Pancreas (tissue), 10 donors: ENCODE measurements around the gene ASB3. TPM values are rescaled to one million over a fixed set of nuclear protein-coding genes. Genes with fewer than 3 reads are reported as not detected.

ENCODE experiments used
- ATAC-seq, 4 donors: fragments of 200-7000 bp; cut with Tn5 transposase; one replicate each; pipeline versions ENCODE4 v1.8.0 to v1.9.1; 2020; ENCODE audit warnings: mild to moderate bottlenecking in 4 of 4, moderate library complexity in 4 of 4
- DNase-seq, 6 donors: peaks; one replicate each; pipeline ENCODE4 v3.0.0-alpha.2; 2020
- FAIRE-seq: peaks from 2 replicates; lab custom pipeline; 2012; peaks lifted over from hg19 to GRCh38; lab: Jason Lieb, UNC
- H3K27ac ChIP-seq, 4 donors: fragments of 200-600 bp; sonication (generic); 1 replicate in 3 of 4; 2 replicates in 1 of 4; pipeline versions ENCODE4 v1.5.0 to v1.8.0; 2020
- H3K27me3 ChIP-seq, 4 donors: fragments of 200-600 bp; one replicate each; pipeline ENCODE4 v1.8.0; 2021
- H3K36me3 ChIP-seq, 3 donors: fragments of 200-600 bp; sonication (generic) in 1 of 3; one replicate each; pipeline versions ENCODE4 v1.5.0 to v1.8.0; 2020 to 2021
- H3K4me1 ChIP-seq, 3 donors: fragments of 200-600 bp; one replicate each; pipeline ENCODE4 v1.8.0; 2021
- H3K4me3 ChIP-seq, 4 donors: fragments of 200-600 bp; sonication (generic) in 2 of 4; one replicate each; pipeline versions ENCODE4 v1.5.0 to v1.8.0; 2020 to 2021
- H3K9me3 ChIP-seq, 4 donors: fragments of 200-600 bp; one replicate each; pipeline ENCODE4 v1.8.0; 2021
- CTCF ChIP-seq, 4 donors: fragments of 200-600 bp; sonication (generic) in 3 of 4; IDR thresholded peaks; one replicate each; pipeline versions ENCODE4 v1.5.0 to v1.8.0; 2021; ENCODE audit warnings: antibody characterized with exemption in 4 of 4
- WGBS, 2 donors: extraction: QIAGEN DNeasy Blood & Tissue Kit; methylation state at CpG; one replicate each; pipeline ENCODE4 v1.1.7; 2013; 5-methylcytosine and 5-hydroxymethylcytosine counted together
- intact Hi-C, 3 donors: fragments of 100-400 bp; cut with DNase I; formaldehyde crosslinking; loops; one replicate each; pipeline versions ENCODE4 v1.11.1 to v1.14.2; 2022
- polyA plus RNA-seq, 2 donors: library from polyadenylated mRNA; stranded (reverse); fragments of 200-250 nt; gene quantifications; one replicate each; pipeline ENCODE4 v1.2.3, GENCODE V29; 2013
- total RNA-seq, 6 donors: library from RNA; stranded (reverse); fragmentation: NEBNext Ultra II Directional in 4 of 6; extraction: Animal tissue kit (Norgen Biotek cat#: 25700) in 4 of 6; gene quantifications; one replicate each; pipeline versions ENCODE4 v1.2.1 to v1.2.4, GENCODE V29; 2021 to 2023
- donor health status: healthy with polysubstance abuse.
- donor health status: DM: no; HTN: no; CAD: no; lungs with moderate emphysema.
- donor health status: DM: no; HTN: no; CAD: no.
- donor health status: control.
- donor health status: control.
- donor health status: Bipolar disorder and iron deficiency.
- donor health status: DM: yes; HTN: yes; CAD: no.
- donor health status: DM: no; HTN: no; CAD: no.
- donor health status: DM: no; HTN: no; CAD: no.
- donor health status: DM: yes; HTN: yes; CAD: no.

The ASB3 gene
- total and polyA plus RNA-seq, 8 donors, result 4.3 to 10.1 (median 7.2) TPM

DNA sequence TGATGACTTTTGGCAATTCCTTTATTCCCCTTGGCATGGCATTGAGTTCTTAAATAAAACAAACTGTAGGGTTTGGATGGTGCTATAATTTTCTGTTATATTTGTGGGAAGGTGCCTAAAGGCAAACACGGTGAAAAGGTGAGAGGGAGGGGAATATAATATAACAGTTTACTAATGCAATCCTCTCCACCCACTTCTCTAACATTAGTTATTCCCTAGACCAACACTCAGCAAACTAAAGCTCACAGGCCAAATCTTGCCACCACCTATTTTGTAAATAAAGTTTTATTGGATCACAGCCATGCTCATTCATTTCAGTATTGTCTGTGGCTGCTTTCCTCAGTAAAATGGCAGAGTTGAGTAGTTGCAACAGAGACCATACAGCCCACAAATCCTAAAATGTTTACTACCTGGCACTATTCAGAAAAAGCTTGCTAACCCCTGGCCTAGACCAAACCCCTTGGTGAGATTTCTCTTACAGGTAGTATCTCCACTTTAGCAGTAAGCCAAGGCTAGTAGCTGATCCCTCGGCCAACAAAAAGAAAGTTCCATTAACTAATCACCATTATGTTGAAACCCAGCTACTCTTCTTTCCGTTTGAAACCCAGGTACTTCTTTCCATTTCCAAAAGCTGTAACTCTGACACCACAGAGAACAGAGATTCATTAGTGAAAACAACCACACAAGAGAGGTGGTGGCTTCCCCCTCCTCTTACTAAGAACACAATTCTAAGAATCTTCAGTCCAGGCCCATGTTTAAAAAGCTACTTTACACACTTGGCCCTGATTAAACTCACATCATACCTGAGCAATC lies 155.2 kb downstream of the ASB3 start:
- 77 to 85% methylated on average over 3 of the region's 3 CpGs for WGBS, 2 donors
- H3K36me3 ChIP-seq, result no peaks in the 10 kb centered on the region
- H3K4me3 ChIP-seq, result no peak overlapping the region
- no peaks in the 10 kb centered on the region for H3K9me3 ChIP-seq
- intact Hi-C loops, result no loop called here
- TF ChIP-seq CTCF (IDR thresholded peaks at IDR 0.05), result no peak
- H3K27me3 ChIP-seq, result no peaks in the 10 kb centered on the region
- no peak for DNase-seq
- H3K27ac ChIP-seq, result no peak overlapping the region
- H3K4me1 ChIP-seq, result no peaks in the 10 kb centered on the region
- no peak for ATAC-seq
- FAIRE-seq, result no peak

DNA sequence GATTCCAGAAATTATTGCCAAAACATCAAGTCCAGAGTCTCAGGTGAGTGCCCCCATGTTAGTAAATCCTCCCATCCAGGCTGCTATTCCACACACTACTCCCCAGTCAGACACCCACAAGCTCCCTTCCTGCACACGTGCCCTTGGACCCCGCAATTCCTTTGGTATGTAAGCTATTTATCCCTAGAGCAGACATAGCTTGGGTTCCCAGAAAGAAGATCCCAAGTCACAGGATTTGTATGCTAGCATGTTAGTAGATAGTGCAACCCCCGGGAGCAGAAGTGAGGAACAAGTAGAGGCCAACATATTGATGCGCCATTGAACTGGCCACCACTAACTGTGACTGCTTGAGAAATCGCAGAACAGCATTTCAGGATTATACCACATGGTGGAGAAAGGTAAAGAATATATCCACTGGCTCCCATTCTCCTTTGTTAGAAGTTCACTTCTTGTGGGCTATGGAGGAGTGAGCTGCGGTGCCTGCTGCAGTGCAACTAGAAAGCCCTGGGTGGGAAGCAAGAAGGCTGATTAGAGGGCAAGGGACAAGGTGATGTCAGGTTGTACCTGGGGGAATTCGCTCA lies 156.6 kb downstream of the ASB3 start:
- Histone ChIP-seq H3K27ac (no peak overlapping the region), H3K27me3 (no peaks in the 10 kb centered on the region), H3K4me3 (no peak overlapping the region), H3K9me3 (no peaks in the 10 kb centered on the region), H3K36me3 (no peaks in the 10 kb centered on the region), H3K4me1 (no peaks in the 10 kb centered on the region)
- DNase-seq, result no peak
- no peak for ATAC-seq
- TF ChIP-seq CTCF (IDR thresholded peaks at IDR 0.05), result no peak
- no peak for FAIRE-seq
- intact Hi-C loops, result no loop called here
- WGBS, 2 donors, result 82 to 87% methylated on average over 7 of the region's 7 CpGs

- H3K27me3 ChIP-seq, result no peaks in the 10 kb centered on the region
- DNase-seq, result no peak
- no peak for ATAC-seq
- FAIRE-seq, result no peak
- no peak overlapping the region for H3K27ac ChIP-seq
- 67 to 76% methylated on average over 4 of the region's 4 CpGs for WGBS, 2 donors
- H3K4me3 ChIP-seq, result no peak overlapping the region
- H3K36me3 ChIP-seq, result no peaks in the 10 kb centered on the region
- intact Hi-C loops, result no loop called here
- TF ChIP-seq CTCF (IDR thresholded peaks at IDR 0.05), result no peak
- H3K9me3 ChIP-seq, result no peaks in the 10 kb centered on the region
- H3K4me1 ChIP-seq, result no peaks in the 10 kb centered on the region
Observed at GRCh38 chr2:53629501-53629900, 157.3 kb downstream of the ASB3 start.

GRCh38 chr2:53629001-53629400 lies 157.8 kb downstream of the ASB3 start:
- intact Hi-C loops, result no loop called here
- H3K4me1 ChIP-seq, result no peaks in the 10 kb centered on the region
- H3K27me3 ChIP-seq, result no peaks in the 10 kb centered on the region
- no peaks in the 10 kb centered on the region for H3K9me3 ChIP-seq
- ATAC-seq (no peak), FAIRE-seq (no peak), DNase-seq (no peak)
- no peak overlapping the region for H3K27ac ChIP-seq
- H3K36me3 ChIP-seq, result no peaks in the 10 kb centered on the region
- TF ChIP-seq CTCF (IDR thresholded peaks at IDR 0.05), result no peak
- H3K4me3 ChIP-seq, result no peak overlapping the region
- 80 to 85% methylated on average over 6 of the region's 6 CpGs for WGBS, 2 donors

- Histone ChIP-seq H3K4me3 (no peak overlapping the region), H3K9me3 (no peaks in the 10 kb centered on the region), H3K4me1 (no peaks in the 10 kb centered on the region), H3K27me3 (no peaks in the 10 kb centered on the region), H3K36me3 (no peaks in the 10 kb centered on the region), H3K27ac (no peak overlapping the region)
- intact Hi-C loops, result no loop called here
- DNase-seq (no peak), ATAC-seq (no peak), FAIRE-seq (no peak)
- no peak for TF ChIP-seq CTCF (IDR thresholded peaks at IDR 0.05)
Observed at GRCh38 chr2:53622141-53622540, 164.6 kb downstream of the ASB3 start.
